ENCODE results near the gene DENND1A. TPM values are rescaled to one million over a fixed set of nuclear protein-coding genes. Genes with fewer than 3 reads are reported as not detected.
"Not testable (repeated sequence)": the region's sequence is repeated elsewhere in the genome, so short reads cannot be mapped to it uniquely, and the experiment has no call there.

Gene DENND1A
- polyA plus RNA-seq, 1 donor: 24.5 TPM

- DNase-seq: no peak
Observed at GRCh38 chr9:123763910-123764588, 165.9 kb downstream of the DENND1A start.

- DNase-seq: no peak
Observed at GRCh38 chr9:123761905-123762605, 167.9 kb downstream of the DENND1A start.

- no peak for DNase-seq
Observed at GRCh38 chr9:123757960-123758359, 172.0 kb downstream of the DENND1A start.

GRCh38 chr9:123757547-123757946 lies 172.4 kb downstream of the DENND1A start:
- no peak for DNase-seq

- DNase-seq: no peak
Observed at GRCh38 chr9:123756484-123757106, 173.3 kb downstream of the DENND1A start.

GRCh38 chr9:123753669-123754258 lies 176.2 kb downstream of the DENND1A start:
- no peak for DNase-seq

GRCh38 chr9:123753016-123753415 lies 176.9 kb downstream of the DENND1A start:
- DNase-seq: no peak

- peak; percentile 65 for DNase-seq
Observed at GRCh38 chr9:123749580-123750202, 180.2 kb downstream of the DENND1A start.

- no peak for DNase-seq
Observed at GRCh38 chr9:123746765-123747164, 183.2 kb downstream of the DENND1A start.

GRCh38 chr9:123745933-123746332 lies 184.0 kb downstream of the DENND1A start:
- DNase-seq: no peak

GRCh38 chr9:123745451-123745850 lies 184.5 kb downstream of the DENND1A start:
- DNase-seq: no peak

- DNase-seq: no peak
Observed at GRCh38 chr9:123743737-123744136, 186.2 kb downstream of the DENND1A start.

GRCh38 chr9:123742009-123742767 lies 187.7 kb downstream of the DENND1A start:
- DNase-seq: peak; percentile 58

- DNase-seq: no peak
Observed at GRCh38 chr9:123741214-123741613, 188.7 kb downstream of the DENND1A start.

- DNase-seq: no peak
Observed at GRCh38 chr9:123739902-123740301, 190.0 kb downstream of the DENND1A start.

GRCh38 chr9:123739387-123739786 lies 190.5 kb downstream of the DENND1A start:
- DNase-seq: no peak

GRCh38 chr9:123738648-123739047 lies 191.3 kb downstream of the DENND1A start:
- DNase-seq: no peak

GRCh38 chr9:123735376-123735775 lies 194.6 kb downstream of the DENND1A start:
- no peak for DNase-seq

- DNase-seq: not testable (repeated sequence)
Observed at GRCh38 chr9:123728571-123728970, 201.4 kb downstream of the DENND1A start.

- no peak for DNase-seq
Observed at GRCh38 chr9:123727332-123727731, 202.6 kb downstream of the DENND1A start.

GRCh38 chr9:123725389-123725788 lies 204.5 kb downstream of the DENND1A start:
- no peak for DNase-seq

Measured in left kidney (tissue), 2 donors.